Endothelial cell of umbilical vein (primary cell): Measurements from ENCODE around the gene RCAN3. TPM values are rescaled to one million over a fixed set of nuclear protein-coding genes. Genes with fewer than 3 reads are reported as not detected.

ENCODE experiments used
- BruUV-seq: library from RNA; stranded (reverse); fragments of 400-500 nt; replicated peaks from 2 replicates; lab custom pipeline; 2021; lab: Mats Ljungman, UMichigan
- CTCF ChIA-PET: fragments of 300-600, 350-600 bp; sonication (Branson Sonifier 250); formaldehyde crosslinking; loops from one replicate; lab custom pipeline; 2021; ENCODE audit warnings: antibody characterized with exemption, inconsistent platforms; lab: Charles Lee
- POLR2A ChIA-PET: fragments of 300-600, 350-600 bp; sonication (Branson Sonifier 250); formaldehyde crosslinking; loops from one replicate; lab custom pipeline; 2021; ENCODE audit warnings: antibody characterized with exemption, inconsistent platforms; lab: Charles Lee
- DNase-seq: peaks from one replicate; pipeline ENCODE4 v3.0.0-alpha.2; 2011; ENCODE audit warnings: low read depth, low spot score
- FAIRE-seq: peaks from 2 replicates; lab custom pipeline; 2011; peaks lifted over from hg19 to GRCh38; lab: Jason Lieb, UNC
- H2AFZ ChIP-seq: 2 replicates; pipeline ENCODE4 v1.6.0; 2012; ENCODE audit warnings: low read depth, low read length, control low read depth, inconsistent platforms
- H3K27ac ChIP-seq: 2 replicates; pipeline ENCODE4 v1.5.1; 2011; ENCODE audit warnings: low read depth, mild to moderate bottlenecking, control low read depth, low read length, moderate library complexity; ENCODE audit not compliant: insufficient read depth
- H3K27me3 ChIP-seq, 2 experiments: 2 replicates each; pipeline versions ENCODE4 v1.6.0 to v1.6.1; 2011; ENCODE audit warnings: low read length in 2 of 2, mixed read lengths in 1 of 2; ENCODE audit not compliant: control insufficient read depth in 2 of 2, insufficient read depth in 2 of 2
- H3K36me3 ChIP-seq, 2 experiments: 2 replicates in 1 of 2; 3 replicates in 1 of 2; pipeline ENCODE4 v1.5.1; 2011; ENCODE audit warnings: low read length in 2 of 2, mild to moderate bottlenecking in 1 of 2, moderate library complexity in 1 of 2; ENCODE audit not compliant: control insufficient read depth in 2 of 2, insufficient read depth in 2 of 2; ENCODE audit errors: extremely low read depth in 1 of 2
- H3K4me1 ChIP-seq: 3 replicates; pipeline ENCODE4 v1.5.1; 2011; ENCODE audit warnings: mild to moderate bottlenecking, low read length; ENCODE audit not compliant: control insufficient read depth, insufficient read depth; ENCODE audit errors: extremely low read depth
- H3K4me2 ChIP-seq: 2 replicates; pipeline ENCODE4 v1.6.1; 2011; ENCODE audit warnings: low read length, control low read depth, mixed read lengths; ENCODE audit not compliant: insufficient read depth
- H3K4me3 ChIP-seq, 3 experiments: fragments of 200-600 bp in 1 of 3; sonication (generic), shearing (Covaris generic) in 1 of 3; replicated peaks in 1 of 3; 2 replicates each; pipeline ENCODE4 v1.5.1; 2011 to 2016; ENCODE audit warnings: control low read depth in 3 of 3, low read length in 3 of 3, mild to moderate bottlenecking in 2 of 3, inconsistent platforms in 1 of 3, low read depth in 1 of 3, moderate library complexity in 1 of 3; ENCODE audit not compliant: insufficient read depth in 1 of 3
- H3K79me2 ChIP-seq: 2 replicates; pipeline ENCODE4 v1.6.0; 2012; ENCODE audit warnings: low read length, inconsistent platforms; ENCODE audit not compliant: control insufficient read depth, insufficient read depth
- H3K9ac ChIP-seq: replicated peaks from 2 replicates; pipeline ENCODE3; 2011; ENCODE audit warnings: low read length, control low read depth; ENCODE audit not compliant: insufficient read depth; ENCODE audit errors: extremely low read depth
- H3K9me1 ChIP-seq: replicated peaks from 3 replicates; pipeline ENCODE4 v1.6.0; 2011; ENCODE audit warnings: mild to moderate bottlenecking, low read length; ENCODE audit not compliant: control insufficient read depth, insufficient read depth; ENCODE audit errors: extremely low read depth
- H3K9me3 ChIP-seq: replicated peaks from 2 replicates; pipeline ENCODE4 v1.5.1; 2012; ENCODE audit warnings: low read length, inconsistent platforms; ENCODE audit not compliant: control insufficient read depth, insufficient read depth
- H4K20me1 ChIP-seq: replicated peaks from 2 replicates; pipeline ENCODE3; 2011; ENCODE audit warnings: mild to moderate bottlenecking, low read length; ENCODE audit not compliant: control insufficient read depth, insufficient read depth; ENCODE audit errors: extremely low read depth
- EZH2 ChIP-seq: IDR thresholded peaks from 2 replicates; pipeline ENCODE4 v1.6.1; 2012; ENCODE audit warnings: borderline replicate concordance, low read depth, mild to moderate bottlenecking, moderate library complexity, low read length, inconsistent platforms; ENCODE audit not compliant: severe bottlenecking
- FOS ChIP-seq: IDR thresholded peaks from 2 replicates; pipeline ENCODE4 v1.6.1; 2011; ENCODE audit warnings: mild to moderate bottlenecking, low read length, moderate library complexity, borderline replicate concordance; ENCODE audit not compliant: insufficient read depth
- GATA2 ChIP-seq: IDR thresholded peaks from 2 replicates; pipeline ENCODE4 v1.7.0; 2011; ENCODE audit warnings: low read depth, mild to moderate bottlenecking, moderate library complexity, mixed read lengths, low read length; ENCODE audit not compliant: insufficient read length, insufficient read depth
- JUN ChIP-seq: IDR thresholded peaks from 2 replicates; pipeline ENCODE4 v1.6.1; 2011; ENCODE audit warnings: borderline replicate concordance, low read depth; ENCODE audit not compliant: insufficient read length, insufficient read depth
- MYC ChIP-seq: IDR thresholded peaks from one replicate; pipeline ENCODE4 v1.6.1; 2011; ENCODE audit warnings: mild to moderate bottlenecking, low read depth, low read length
- POLR2A ChIP-seq: IDR thresholded peaks from 2 replicates; pipeline ENCODE4 v1.6.1; 2012; ENCODE audit warnings: low read depth, mild to moderate bottlenecking, control low read depth, low read length
- POLR2AphosphoS5 ChIP-seq: IDR thresholded peaks from 2 replicates; pipeline ENCODE4 v1.6.1; 2012; ENCODE audit warnings: low read depth, mild to moderate bottlenecking, control low read depth, low read length, moderate library complexity; ENCODE audit not compliant: insufficient read depth
- dilution Hi-C: fragments of 300-500 bp; cut with MboI; formaldehyde crosslinking; loops from one replicate; pipeline ENCODE4 v1.15.0; 2019; ENCODE audit warnings: low sequenced_read_pairs; ENCODE audit not compliant: extremely low pct_ligation_motif_present
- intact Hi-C: fragments of 100-400 bp; cut with micrococcal nuclease; formaldehyde crosslinking; loops from one replicate; pipeline ENCODE4 v1.10.0; 2022
- polyA plus RNA-seq, 4 experiments: library from polyadenylated mRNA; depleted of rRNA in 3 of 4; stranded (reverse) in 3 of 4; unstranded in 1 of 4; fragments of >200 nt; gene quantifications; 2 replicates each; pipeline versions ENCODE4 v1.2.1 to v1.2.3, GENCODE V29; 2011 to 2012; ENCODE audit warnings: missing spikeins in 1 of 4
- total RNA-seq: library from RNA; stranded (reverse); gene quantifications from 2 replicates; pipeline ENCODE4 v1.2.3, GENCODE V29; 2021
- TF ChIP-seq, protein P1 (sequence below): IDR thresholded peaks from 2 replicates; pipeline ENCODE4 v1.6.1; 2011; ENCODE audit not compliant: insufficient read depth, insufficient read length
- TF ChIP-seq, protein P2 (sequence below), 2 donors: IDR thresholded peaks; 1 replicate in 1 of 2; 2 replicates in 1 of 2; pipeline ENCODE4 v1.5.1; 2011; ENCODE audit warnings: low read length in 2 of 2, mild to moderate bottlenecking in 2 of 2, moderate library complexity in 2 of 2, control low read depth in 1 of 2, inconsistent platforms in 1 of 2, low read depth in 1 of 2; ENCODE audit not compliant: insufficient read depth in 1 of 2; ENCODE audit errors: extremely low read depth in 1 of 2

Gene RCAN3
- total and polyA plus RNA-seq, 2 donors (not counting 3 experiments of a cell fraction or from before 2014, with no cell fraction given) = 0.99 to 5.1 TPM

DNA sequence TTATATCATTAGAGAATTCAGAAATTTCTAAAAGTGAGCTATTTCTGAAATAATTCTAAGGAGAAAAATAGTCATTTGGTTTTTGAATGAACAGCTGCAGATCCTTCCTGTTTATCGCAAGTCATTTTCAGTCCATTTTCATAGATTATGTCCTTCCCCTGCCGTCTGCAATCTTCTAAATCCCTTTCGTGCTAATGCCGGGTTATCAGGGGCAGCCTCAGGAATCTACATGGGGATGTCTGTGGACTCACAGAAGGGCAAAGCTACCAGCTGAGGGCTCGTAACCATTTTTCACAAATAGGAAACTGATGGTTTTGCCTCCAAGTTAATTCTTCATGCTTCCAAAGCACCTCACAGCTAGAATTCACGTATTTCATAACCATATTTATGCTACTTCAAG, 23.0 kb downstream of the RCAN3 start:
- ChIA-PET POLR2A (no interaction called here), CTCF (interaction anchor here (1.0 to 4.5 kb wide), 10 partner anchors 9 to 327 kb away, joined by 3 to 70 read pairs (median 8); partner anchors contain the start of gene NIPAL3)
- Histone ChIP-seq H3K36me3 (no peaks in the 10 kb centered on the region), H3K4me3 (no peak overlapping the region), H3K79me2 (no peaks in the 10 kb centered on the region), H3K27me3 (no peaks in the 10 kb centered on the region), H2AFZ (no peak overlapping the region), H3K9ac (no peak overlapping the region), H3K9me3 (no peaks in the 10 kb centered on the region), H3K9me1 (no peaks in the 10 kb centered on the region), H3K4me1 (no peaks in the 10 kb centered on the region), H3K4me2 (no peak overlapping the region), H3K27ac (no peak overlapping the region), H4K20me1 (no peaks in the 10 kb centered on the region)
- intact Hi-C loops = loop anchor here (2.0 to 5.0 kb wide), 2 partner anchors 108 to 135 kb away; partner anchors contain the start of gene NIPAL3
- dilution Hi-C loops = no loop called here
- no TSS peak for BruUV-seq
- no peak for DNase-seq
- FAIRE-seq = no peak
- TF ChIP-seq POLR2AphosphoS5 = no peak
- TF ChIP-seq EZH2 = no peak
- TF ChIP-seq, protein P1, sequence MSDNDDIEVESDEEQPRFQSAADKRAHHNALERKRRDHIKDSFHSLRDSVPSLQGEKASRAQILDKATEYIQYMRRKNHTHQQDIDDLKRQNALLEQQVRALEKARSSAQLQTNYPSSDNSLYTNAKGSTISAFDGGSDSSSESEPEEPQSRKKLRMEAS = no peak
- no peak for TF ChIP-seq JUN
- no peak for TF ChIP-seq MYC

DNA sequence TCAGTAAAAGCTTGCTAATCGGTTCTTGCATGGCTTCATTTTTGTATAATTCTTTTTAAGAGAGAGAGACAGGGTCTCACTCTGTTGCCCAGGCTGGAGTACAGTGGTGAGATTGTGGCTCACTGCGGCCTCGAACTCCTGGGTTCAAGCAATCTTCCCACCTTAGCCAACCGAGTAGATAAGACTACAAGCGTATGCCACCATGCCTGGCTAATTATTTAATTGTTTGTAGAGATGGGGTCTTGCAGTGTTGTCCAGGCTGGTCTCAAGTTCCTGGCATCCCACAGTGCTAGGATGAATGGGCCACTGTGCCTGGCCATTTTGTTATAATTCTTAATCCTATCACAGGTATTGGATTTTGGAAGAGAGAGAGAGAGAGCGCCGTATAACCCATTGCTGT, 23.4 kb downstream of the RCAN3 start:
- H4K20me1 ChIP-seq = no peaks in the 10 kb centered on the region
- no peaks in the 10 kb centered on the region for H3K4me1 ChIP-seq
- BruUV-seq = no TSS peak
- no peaks in the 10 kb centered on the region for H3K27me3 ChIP-seq
- H2AFZ ChIP-seq = no peak overlapping the region
- dilution Hi-C loops (no loop called here), intact Hi-C loops (loop anchor here (2.0 to 5.0 kb wide), 2 partner anchors 109 to 135 kb away; partner anchors contain the start of gene NIPAL3)
- H3K4me2 ChIP-seq = no peak overlapping the region
- H3K9ac ChIP-seq = no peak overlapping the region
- no peaks in the 10 kb centered on the region for H3K36me3 ChIP-seq
- H3K79me2 ChIP-seq = no peaks in the 10 kb centered on the region
- DNase-seq = no peak
- POLR2A ChIA-PET = no interaction called here
- no peak for FAIRE-seq
- H3K27ac ChIP-seq = no peak overlapping the region
- CTCF ChIA-PET = interaction anchor here (1.0 to 4.5 kb wide), 13 partner anchors 9 to 327 kb away, joined by 3 to 70 read pairs (median 7); partner anchors contain the start of gene NIPAL3
- H3K9me3 ChIP-seq = no peaks in the 10 kb centered on the region
- no peak overlapping the region for H3K4me3 ChIP-seq
- TF ChIP-seq JUN = no peak
- no peak for TF ChIP-seq GATA2
- TF ChIP-seq, protein P2, sequence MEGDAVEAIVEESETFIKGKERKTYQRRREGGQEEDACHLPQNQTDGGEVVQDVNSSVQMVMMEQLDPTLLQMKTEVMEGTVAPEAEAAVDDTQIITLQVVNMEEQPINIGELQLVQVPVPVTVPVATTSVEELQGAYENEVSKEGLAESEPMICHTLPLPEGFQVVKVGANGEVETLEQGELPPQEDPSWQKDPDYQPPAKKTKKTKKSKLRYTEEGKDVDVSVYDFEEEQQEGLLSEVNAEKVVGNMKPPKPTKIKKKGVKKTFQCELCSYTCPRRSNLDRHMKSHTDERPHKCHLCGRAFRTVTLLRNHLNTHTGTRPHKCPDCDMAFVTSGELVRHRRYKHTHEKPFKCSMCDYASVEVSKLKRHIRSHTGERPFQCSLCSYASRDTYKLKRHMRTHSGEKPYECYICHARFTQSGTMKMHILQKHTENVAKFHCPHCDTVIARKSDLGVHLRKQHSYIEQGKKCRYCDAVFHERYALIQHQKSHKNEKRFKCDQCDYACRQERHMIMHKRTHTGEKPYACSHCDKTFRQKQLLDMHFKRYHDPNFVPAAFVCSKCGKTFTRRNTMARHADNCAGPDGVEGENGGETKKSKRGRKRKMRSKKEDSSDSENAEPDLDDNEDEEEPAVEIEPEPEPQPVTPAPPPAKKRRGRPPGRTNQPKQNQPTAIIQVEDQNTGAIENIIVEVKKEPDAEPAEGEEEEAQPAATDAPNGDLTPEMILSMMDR (IDR thresholded peaks at IDR 0.05; ENCODE audit: extremely low read depth in 1 of 2, insufficient read depth in 1 of 2, low read depth in 1 of 2, low read length in 2 of 2) = no peak
- TF ChIP-seq MYC = no peak
- TF ChIP-seq POLR2AphosphoS5 = no peak
- TF ChIP-seq POLR2A = no peak
- TF ChIP-seq EZH2 = no peak
- no peak for TF ChIP-seq FOS
- TF ChIP-seq, protein P1 = no peak
- no peaks in the 10 kb centered on the region for H3K9me1 ChIP-seq
